A549 (cell line): ENCODE data around the gene NUDT14. TPM values are rescaled to one million over a fixed set of nuclear protein-coding genes. Genes with fewer than 3 reads are reported as not detected.

Source experiments
- ATAC-seq, 2 experiments: fragments of 200-7000 bp in 1 of 2; fragments of >200 bp in 1 of 2; cut with Nextera tagmentation in 1 of 2; cut with Tn5 transposase in 1 of 2; 3 replicates each; pipeline versions ENCODE4 v1.8.0 to v1.9.1; 2018 to 2020; ENCODE audit warnings: mild to moderate bottlenecking in 1 of 2, moderate library complexity in 1 of 2
- CTCF ChIA-PET: fragments of 300-600 bp; sonication (Branson Sonifier 250); formaldehyde crosslinking; extraction: SDS; loops from one replicate; lab custom pipeline; 2021; ENCODE audit warnings: antibody characterized with exemption, inconsistent platforms; lab: Yijun Ruan, JAX
- POLR2A ChIA-PET: fragments of 350-600 bp; formaldehyde crosslinking; extraction: SDS; loops from one replicate; lab custom pipeline; 2021; ENCODE audit warnings: antibody characterized with exemption, inconsistent platforms; lab: Yijun Ruan, JAX
- DNase-seq, 2 experiments: peaks; one replicate each; pipeline versions ENCODE4 v3.0.0 to v3.0.0-alpha.2; 2011 to 2016; ENCODE audit warnings: low read depth in 1 of 2, low spot score in 1 of 2
- FAIRE-seq: peaks from 2 replicates; lab custom pipeline; 2011; peaks lifted over from hg19 to GRCh38; lab: Jason Lieb, UNC
- H3K27ac ChIP-seq, 2 experiments: fragments of >200 bp; sonication (Bioruptor Twin); formaldehyde crosslinking; 3 replicates each; pipeline ENCODE4 v1.5.1; 2016 to 2017
- H3K4me1 ChIP-seq: fragments of >200 bp; sonication (Bioruptor Twin); formaldehyde crosslinking; 3 replicates; pipeline ENCODE4 v1.6.1; 2016
- H3K4me2 ChIP-seq: fragments of >200 bp; sonication (Bioruptor Twin); formaldehyde crosslinking; 3 replicates; pipeline ENCODE4 v1.6.1; 2016
- H3K4me3 ChIP-seq: fragments of >200 bp; sonication (Bioruptor Twin); formaldehyde crosslinking; 3 replicates; pipeline ENCODE4 v1.5.1; 2016
- H3K9me3 ChIP-seq: fragments of >200 bp; sonication (Bioruptor Twin); formaldehyde crosslinking; 3 replicates; pipeline ENCODE4 v1.6.1; 2016
- CBX2 ChIP-seq: fragments of 200-600 bp; sonication (generic); IDR thresholded peaks from 2 replicates; pipeline ENCODE4 v1.6.1; 2016; ENCODE audit warnings: low read depth, mild to moderate bottlenecking, borderline replicate concordance
- CBX8 ChIP-seq: fragments of 200-600 bp; sonication (generic); IDR thresholded peaks from 2 replicates; pipeline ENCODE4 v1.6.1; 2016
- CHD2 ChIP-seq: fragments of 150-350 bp; IDR thresholded peaks from 2 replicates; pipeline ENCODE4 v1.6.1; 2014; ENCODE audit warnings: low read length; ENCODE audit not compliant: partially characterized antibody
- CHD4 ChIP-seq: fragments of 200-600 bp; sonication (generic); IDR thresholded peaks from 2 replicates; pipeline ENCODE4 v1.6.1; 2016; ENCODE audit warnings: antibody characterized with exemption, mild to moderate bottlenecking, borderline replicate concordance
- EHF ChIP-seq: fragments of 250-450 bp; sonication (Bioruptor Pico); IDR thresholded peaks from 2 replicates; pipeline ENCODE4 v1.5.0; 2020; ENCODE audit warnings: mild to moderate bottlenecking
- EP300 ChIP-seq, 2 experiments: fragments of >200 bp; sonication (Bioruptor Twin); formaldehyde crosslinking; IDR thresholded peaks; 2 replicates in 1 of 2; 3 replicates in 1 of 2; pipeline ENCODE4 v1.6.1; 2016 to 2017
- FOSL2 ChIP-seq, 2 experiments: fragments of 450-650 bp in 1 of 2; fragments of >200 bp in 1 of 2; sonication (Bioruptor Twin) in 1 of 2; formaldehyde crosslinking; IDR thresholded peaks; 2 replicates each; pipeline versions ENCODE4 v1.5.0 to v1.6.1; 2016 to 2020; ENCODE audit warnings: mild to moderate bottlenecking in 1 of 2, moderate library complexity in 1 of 2
- HEYL ChIP-seq: fragments of 250-450 bp; sonication (Bioruptor Pico); IDR thresholded peaks from 2 replicates; pipeline ENCODE4 v1.8.0; 2021; ENCODE audit warnings: mild to moderate bottlenecking, moderate library complexity
- KDM5A ChIP-seq: fragments of 200-600 bp; sonication (generic); IDR thresholded peaks from 2 replicates; pipeline ENCODE4 v1.6.1; 2016; ENCODE audit warnings: antibody characterized with exemption, mild to moderate bottlenecking
- MAZ ChIP-seq: fragments of 150-350 bp; IDR thresholded peaks from 2 replicates; pipeline ENCODE4 v1.6.1; 2014; ENCODE audit warnings: antibody characterized with exemption, low read depth, low read length, borderline replicate concordance
- MYC ChIP-seq: IDR thresholded peaks from 2 replicates; pipeline ENCODE4 v1.6.1; 2012; ENCODE audit warnings: mild to moderate bottlenecking, inconsistent platforms, low read length, improper control_type of control experiment, borderline replicate concordance
- NFE2L2 ChIP-seq: fragments of 150-350 bp; conservative IDR thresholded peaks from 2 replicates; pipeline ENCODE4 v1.6.1; 2014; ENCODE audit warnings: low read length
- NPAS2 ChIP-seq: fragments of 250-450 bp; sonication (Bioruptor Pico); IDR thresholded peaks from 2 replicates; pipeline ENCODE4 v1.8.0; 2022; ENCODE audit warnings: mild to moderate bottlenecking, moderate library complexity, borderline replicate concordance
- PHF8 ChIP-seq: fragments of 200-600 bp; sonication (generic); IDR thresholded peaks from 2 replicates; pipeline ENCODE4 v1.6.1; 2016; ENCODE audit warnings: low read depth, mild to moderate bottlenecking, antibody characterized with exemption, moderate library complexity, borderline replicate concordance
- RAD21 ChIP-seq, 2 experiments: fragments of >200 bp in 1 of 2; sonication (Bioruptor Twin) in 1 of 2; formaldehyde crosslinking in 1 of 2; IDR thresholded peaks in 1 of 2; conservative IDR thresholded peaks in 1 of 2; 2 replicates in 1 of 2; 3 replicates in 1 of 2; pipeline ENCODE4 v1.6.1; 2012 to 2018; ENCODE audit warnings: inconsistent platforms in 1 of 2
- RARB ChIP-seq: fragments of 250-450 bp; sonication (Bioruptor Pico); IDR thresholded peaks from 2 replicates; pipeline ENCODE4 v1.8.0; 2021; ENCODE audit warnings: mild to moderate bottlenecking, moderate library complexity
- RFX5 ChIP-seq: fragments of 450-650 bp; IDR thresholded peaks from 2 replicates; pipeline ENCODE4 v1.7.1; 2014; ENCODE audit warnings: antibody characterized with exemption, mild to moderate bottlenecking, moderate library complexity
- RNF2 ChIP-seq: fragments of 200-600 bp; sonication (generic); IDR thresholded peaks from 2 replicates; pipeline ENCODE4 v1.6.1; 2016; ENCODE audit warnings: low read depth, mild to moderate bottlenecking, antibody characterized with exemption, moderate library complexity, borderline replicate concordance
- SREBF2 ChIP-seq: fragments of 450-650 bp; IDR thresholded peaks from 2 replicates; pipeline ENCODE4 v1.6.1; 2014; ENCODE audit warnings: mild to moderate bottlenecking, moderate library complexity
- ZC3H11A ChIP-seq: fragments of 450-650 bp; IDR thresholded peaks from 2 replicates; pipeline ENCODE4 v1.6.1; 2014; ENCODE audit warnings: antibody characterized with exemption, mild to moderate bottlenecking
- ZNF302 ChIP-seq: fragments of 250-450 bp; sonication (Bioruptor Pico); IDR thresholded peaks from 2 replicates; pipeline ENCODE4 v1.9.0; 2021; ENCODE audit warnings: inconsistent platforms, mild to moderate bottlenecking, moderate library complexity
- WGBS: methylation state at CpG from one replicate; pipeline ENCODE4 v1.1.6; 2017; ENCODE audit errors: missing lambda C conversion rate; 5-methylcytosine and 5-hydroxymethylcytosine counted together
- polyA plus RNA-seq, 4 experiments: library from polyadenylated mRNA; depleted of rRNA in 3 of 4; stranded (reverse); fragments of >200 nt; fragmentation: RNase III in 1 of 4; extraction: RNeasy Plus Mini Kit Qiagen cat#74134 plus additional on column Dnase treatment in 1 of 4; gene quantifications; 2 replicates in 3 of 4; 3 replicates in 1 of 4; pipeline ENCODE4 v1.2.3, GENCODE V29; 2011 to 2017
- TF ChIP-seq, protein P1 (sequence below): IDR thresholded peaks from 2 replicates; pipeline ENCODE4 v1.6.1; 2012
- TF ChIP-seq, protein P2 (sequence below): IDR thresholded peaks from 2 replicates; pipeline ENCODE4 v1.6.1; 2012

The NUDT14 gene
- polyA plus RNA-seq, 2 of the 4 experiments (the other 2 are of a cell fraction) = 12.6 to 30.7 TPM

DNA sequence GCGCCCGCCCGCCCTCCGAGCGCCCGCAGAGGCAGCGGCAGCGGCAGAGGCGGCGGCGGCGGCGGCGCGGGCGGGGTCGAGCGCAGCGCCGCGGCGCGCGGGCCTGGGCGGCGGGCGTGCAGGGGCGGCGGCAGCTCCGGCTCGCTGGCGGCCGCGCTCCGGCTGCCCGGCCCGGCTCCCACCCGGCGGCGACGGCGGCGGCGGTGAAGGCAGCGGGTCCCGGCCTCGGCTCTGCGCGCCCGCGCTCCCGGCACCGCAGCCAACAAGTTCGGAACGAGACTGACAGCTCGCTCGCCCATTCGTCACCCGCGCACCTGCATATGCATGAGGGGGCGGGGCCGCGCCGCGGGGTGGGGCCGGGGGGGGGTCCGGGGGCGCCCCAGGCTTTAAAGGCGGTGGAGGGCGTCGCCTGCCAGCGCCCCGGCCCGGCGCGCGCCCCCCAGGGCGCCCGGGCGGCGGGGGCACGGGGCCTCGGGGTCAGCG lies 12.6 kb downstream of the NUDT14 start, which contains the start of gene JAG2:
Gene JAG2 (minus strand): TSS at position 281 of the 483 bp plus-strand sequence. CDS start 356 bp downstream, outside the sequence.
- 0% methylated on average over 12 of the region's 84 CpGs for WGBS
- FAIRE-seq (no peak), DNase-seq (peak; percentile 69 to 79), ATAC-seq (peak in 1 of 2 experiments; percentile 28; a peak in 1 of 6 replicates)
- H3K4me2 ChIP-seq = peak within 1 kb of the TSS; percentile 95
- ChIA-PET CTCF (interaction anchor here (0.7 to 15.2 kb wide), 11 partner anchors 9 to 203 kb away, joined by 3 to 132 read pairs (median 5); partner anchors contain the start of gene NUDT14), POLR2A (interaction anchor here (1.2 to 3.3 kb wide), 4 partner anchors 13 to 82 kb away, joined by 3 to 11 read pairs (median 6); partner anchors contain the start of gene NUDT14)
- peak within 1 kb of the TSS; percentile 72 to 90 for H3K27ac ChIP-seq
- H3K9me3 ChIP-seq = no peaks in the 10 kb centered on the region
- TF ChIP-seq EP300 (IDR thresholded peaks at IDR 0.05) (no peak), MYC (no peak)
- TF ChIP-seq, protein P1, sequence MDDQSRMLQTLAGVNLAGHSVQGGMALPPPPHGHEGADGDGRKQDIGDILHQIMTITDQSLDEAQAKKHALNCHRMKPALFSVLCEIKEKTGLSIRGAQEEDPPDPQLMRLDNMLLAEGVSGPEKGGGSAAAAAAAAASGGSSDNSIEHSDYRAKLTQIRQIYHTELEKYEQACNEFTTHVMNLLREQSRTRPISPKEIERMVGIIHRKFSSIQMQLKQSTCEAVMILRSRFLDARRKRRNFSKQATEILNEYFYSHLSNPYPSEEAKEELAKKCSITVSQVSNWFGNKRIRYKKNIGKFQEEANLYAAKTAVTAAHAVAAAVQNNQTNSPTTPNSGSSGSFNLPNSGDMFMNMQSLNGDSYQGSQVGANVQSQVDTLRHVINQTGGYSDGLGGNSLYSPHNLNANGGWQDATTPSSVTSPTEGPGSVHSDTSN = peak; percentile 86
- H3K4me1 ChIP-seq = peaks cover 33% of the 10 kb centered on the region
- peak within 1 kb of the TSS; percentile 59 for H3K4me3 ChIP-seq

DNA sequence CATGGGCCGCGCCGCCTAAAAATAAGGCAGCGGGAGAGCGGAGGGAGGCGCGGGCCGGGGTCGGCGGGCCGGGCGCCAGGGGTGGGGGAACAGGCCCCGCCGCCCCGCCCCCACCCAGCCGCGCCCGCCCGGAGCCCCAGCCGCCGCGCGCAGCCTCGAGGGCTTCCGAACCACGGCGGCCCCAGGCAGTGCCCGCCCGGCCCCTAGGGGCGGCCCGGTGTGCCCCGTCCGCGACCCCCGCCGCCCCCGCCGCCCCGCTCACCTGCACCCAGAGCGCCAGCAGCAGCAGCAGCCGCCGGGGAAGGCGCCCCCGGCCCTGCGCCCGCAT lies 13.1 kb downstream of the NUDT14 start:
- TF ChIP-seq RAD21 (conservative IDR thresholded peaks at IDR 0.05 in 1 of 2, IDR thresholded peaks at IDR 0.05 in 1 of 2) = no peak
- no peak for TF ChIP-seq CBX2
- no peak for TF ChIP-seq NFE2L2
- no peak for TF ChIP-seq KDM5A
- TF ChIP-seq RARB (CRISPR knock-in tag) = no peak
- no peak for TF ChIP-seq CHD2
- no peak for TF ChIP-seq EHF (CRISPR knock-in tag)
- TF ChIP-seq RNF2 = no peak
- no peak for TF ChIP-seq ZNF302 (CRISPR knock-in tag)
- no peak for TF ChIP-seq CBX8
- TF ChIP-seq RFX5 = no peak
- TF ChIP-seq HEYL (CRISPR knock-in tag) = no peak
- no peak for TF ChIP-seq CHD4
- TF ChIP-seq NPAS2 = no peak
- no peak for TF ChIP-seq MAZ
- no peak for TF ChIP-seq PHF8
- TF ChIP-seq SREBF2 = no peak
- TF ChIP-seq ZC3H11A = no peak
- TF ChIP-seq FOSL2 (IDR thresholded peaks at IDR 0.05) = no peak
- TF ChIP-seq FOSL2 (CRISPR knock-in tag; IDR thresholded peaks at IDR 0.05) = no peak
- TF ChIP-seq, protein P2, sequence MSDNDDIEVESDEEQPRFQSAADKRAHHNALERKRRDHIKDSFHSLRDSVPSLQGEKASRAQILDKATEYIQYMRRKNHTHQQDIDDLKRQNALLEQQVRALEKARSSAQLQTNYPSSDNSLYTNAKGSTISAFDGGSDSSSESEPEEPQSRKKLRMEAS = no peak
- CTCF ChIA-PET = interaction anchor here (0.6 to 15.2 kb wide), 10 partner anchors 9 to 195 kb away, joined by 3 to 132 read pairs (median 6); partner anchors contain the start of gene NUDT14
- FAIRE-seq (no peak), DNase-seq (no peak), ATAC-seq (no peak)
- peak overlapping the region; percentile 66 to 90 for H3K27ac ChIP-seq
- H3K4me2 ChIP-seq = peak overlapping the region; percentile 95
- POLR2A ChIA-PET = interaction anchor here (1.2 to 3.3 kb wide), 4 partner anchors 13 to 81 kb away, joined by 3 to 11 read pairs (median 6); partner anchors contain the start of gene NUDT14
- WGBS = 0% methylated on average over 1 of the region's 46 CpGs
- no peaks in the 10 kb centered on the region for H3K9me3 ChIP-seq
- H3K4me1 ChIP-seq = peaks cover 33% of the 10 kb centered on the region
- peak overlapping the region; percentile 59 for H3K4me3 ChIP-seq
